Neural cell (in vitro differentiated cells): ENCODE measurements around the gene MICAL2. TPM values are rescaled to one million over a fixed set of nuclear protein-coding genes. Genes with fewer than 3 reads are reported as not detected.

Experiments used
- H2AFZ ChIP-seq: fragments of 200-600, 300-800 bp; sonication (generic), shearing (Covaris generic); 2 replicates; pipeline ENCODE4 v1.6.0; 2014; ENCODE audit warnings: low read depth, mild to moderate bottlenecking, antibody characterized with exemption, low read length, moderate library complexity
- H3F3A ChIP-seq: fragments of 200-600 bp; shearing (Covaris generic); 2 replicates; pipeline ENCODE4 v1.6.1; 2016; ENCODE audit warnings: mild to moderate bottlenecking, moderate library complexity, mixed read lengths, antibody characterized with exemption, low read length; ENCODE audit not compliant: insufficient read depth, poor library complexity, severe bottlenecking
- H3K27ac ChIP-seq: fragments of 200-600, 300-800 bp; sonication (generic), shearing (Covaris generic); 2 replicates; pipeline ENCODE4 v1.5.1; 2014; ENCODE audit warnings: mild to moderate bottlenecking, low read length, moderate library complexity
- H3K27me3 ChIP-seq: fragments of 300-800, 200-600 bp; sonication (generic), shearing (Covaris generic); 2 replicates; pipeline ENCODE4 v1.6.0; 2014; ENCODE audit warnings: mild to moderate bottlenecking, low read depth, low read length, moderate library complexity; ENCODE audit not compliant: insufficient read depth
- H3K36me3 ChIP-seq: fragments of 300-800, 200-600 bp; sonication (generic), shearing (Covaris generic); 2 replicates; pipeline ENCODE4 v1.5.1; 2014; ENCODE audit warnings: mild to moderate bottlenecking, antibody characterized with exemption, low read length, moderate library complexity; ENCODE audit not compliant: insufficient read depth
- H3K4me2 ChIP-seq: fragments of 300-800, 200-600 bp; sonication (generic), shearing (Covaris generic); 2 replicates; pipeline ENCODE4 v1.6.0; 2014; ENCODE audit warnings: mild to moderate bottlenecking, low read length
- H3K4me3 ChIP-seq: fragments of 300-800, 200-600 bp; sonication (generic), shearing (Covaris generic); 2 replicates; pipeline ENCODE4 v1.5.1; 2014; ENCODE audit warnings: mild to moderate bottlenecking, low read length, moderate library complexity
- H3K79me2 ChIP-seq: fragments of 200-600 bp; shearing (Covaris generic); replicated peaks from 2 replicates; pipeline ENCODE4 v1.6.0; 2014; ENCODE audit warnings: mild to moderate bottlenecking, low read length, moderate library complexity; ENCODE audit not compliant: insufficient read depth
- H3K9ac ChIP-seq: fragments of 300-800, 200-600 bp; sonication (generic), shearing (Covaris generic); 2 replicates; pipeline ENCODE4 v1.6.1; 2016; ENCODE audit warnings: mild to moderate bottlenecking, low read length, mixed read lengths
- H3K9me2 ChIP-seq: fragments of 200-600 bp; shearing (Covaris generic); 2 replicates; pipeline ENCODE4 v1.6.1; 2016; ENCODE audit warnings: mild to moderate bottlenecking, low read length, mixed read lengths; ENCODE audit not compliant: insufficient read depth
- H3K9me3 ChIP-seq: fragments of 200-600, 300-800 bp; sonication (generic), shearing (Covaris generic); 2 replicates; pipeline ENCODE4 v1.6.1; 2016; ENCODE audit warnings: mild to moderate bottlenecking, mixed run types, low read length, moderate library complexity, mixed read lengths
- H4K20me1 ChIP-seq: fragments of 200-600 bp; shearing (Covaris generic); 2 replicates; pipeline ENCODE4 v1.6.1; 2016; ENCODE audit warnings: mild to moderate bottlenecking, mixed run types; ENCODE audit not compliant: insufficient read depth
- CTCF ChIP-seq: fragments of 450-650 bp; IDR thresholded peaks from 2 replicates; pipeline ENCODE4 v1.5.1; 2014; ENCODE audit warnings: antibody characterized with exemption, mild to moderate bottlenecking, moderate library complexity; ENCODE audit not compliant: poor library complexity, severe bottlenecking
- EP300 ChIP-seq: fragments of 450-650 bp; conservative IDR thresholded peaks from 2 replicates; pipeline ENCODE4 v1.6.1; 2014; ENCODE audit warnings: antibody characterized with exemption, mild to moderate bottlenecking, moderate library complexity; ENCODE audit not compliant: poor library complexity, severe bottlenecking
- EZH2 ChIP-seq: fragments of 200-600, 300-800 bp; shearing (Covaris generic), sonication (generic); IDR thresholded peaks from 2 replicates; pipeline ENCODE4 v1.6.1; 2014; ENCODE audit warnings: antibody characterized with exemption, low read length, borderline replicate concordance, mild to moderate bottlenecking; ENCODE audit not compliant: insufficient read depth, poor library complexity, severe bottlenecking
- MXI1 ChIP-seq: fragments of 450-650 bp; conservative IDR thresholded peaks from 2 replicates; pipeline ENCODE4 v1.6.1; 2014; ENCODE audit warnings: antibody characterized with exemption, mild to moderate bottlenecking; ENCODE audit not compliant: poor library complexity, severe bottlenecking
- POLR2AphosphoS5 ChIP-seq: IDR thresholded peaks from 2 replicates; pipeline ENCODE4 v1.6.1; 2012
- RAD21 ChIP-seq: fragments of 450-650 bp; conservative IDR thresholded peaks from 2 replicates; pipeline ENCODE4 v1.6.1; 2014; ENCODE audit warnings: antibody characterized with exemption, mild to moderate bottlenecking, moderate library complexity
- REST ChIP-seq: IDR thresholded peaks from 2 replicates; pipeline ENCODE4 v1.6.1; 2012; ENCODE audit warnings: borderline replicate concordance
- SMC3 ChIP-seq: fragments of 450-650 bp; conservative IDR thresholded peaks from 2 replicates; pipeline ENCODE4 v1.6.1; 2014; ENCODE audit warnings: antibody characterized with exemption, mild to moderate bottlenecking, moderate library complexity; ENCODE audit not compliant: poor library complexity
- TAF1 ChIP-seq: IDR thresholded peaks from 2 replicates; pipeline ENCODE4 v1.6.1; 2012; ENCODE audit warnings: low read depth
- polyA plus RNA-seq: library from polyadenylated mRNA; depleted of rRNA; stranded (reverse); fragments of >200 nt; gene quantifications from 2 replicates; pipeline ENCODE4 v1.2.3, GENCODE V29; 2014

The MICAL2 gene
- polyA plus RNA-seq, 1 donor from 2014 or later = 2.2 TPM

GRCh38 chr11:12185914-12186313, 75.5 kb downstream of the MICAL2 start:
- no peak overlapping the region for H3K27ac ChIP-seq
- H2AFZ ChIP-seq = no peak overlapping the region

GRCh38 chr11:12186701-12187100, 76.3 kb downstream of the MICAL2 start:
- H3K9me2 ChIP-seq = no peaks in the 10 kb centered on the region
- no peak for TF ChIP-seq POLR2AphosphoS5
- no peak for TF ChIP-seq EP300
- no peak for TF ChIP-seq CTCF
- TF ChIP-seq EZH2 = no peak
- TF ChIP-seq SMC3 = no peak
- no peak for TF ChIP-seq RAD21
- TF ChIP-seq MXI1 = no peak

More at GRCh38 chr11:12185914-12186313, 75.5 kb downstream of the MICAL2 start:
- no peaks in the 10 kb centered on the region for H4K20me1 ChIP-seq
- H3F3A ChIP-seq = no peaks in the 10 kb centered on the region
- H3K27me3 ChIP-seq = no peaks in the 10 kb centered on the region
- H3K9me2 ChIP-seq = no peaks in the 10 kb centered on the region
- H3K79me2 ChIP-seq = no peaks in the 10 kb centered on the region
- H3K9ac ChIP-seq = no peak overlapping the region
- H3K4me2 ChIP-seq = no peak overlapping the region
- H3K4me3 ChIP-seq = no peak overlapping the region
- TF ChIP-seq SMC3 = no peak
- no peak for TF ChIP-seq POLR2AphosphoS5
- no peak for TF ChIP-seq TAF1
- TF ChIP-seq REST = no peak
- no peak for TF ChIP-seq RAD21
- TF ChIP-seq CTCF = no peak
- no peak for TF ChIP-seq EZH2
- TF ChIP-seq MXI1 = no peak
- no peak for TF ChIP-seq EP300
- no peaks in the 10 kb centered on the region for H3K9me3 ChIP-seq
- no peaks in the 10 kb centered on the region for H3K36me3 ChIP-seq

More at GRCh38 chr11:12186701-12187100, 76.3 kb downstream of the MICAL2 start:
- Histone ChIP-seq H4K20me1 (no peaks in the 10 kb centered on the region), H3F3A (no peaks in the 10 kb centered on the region), H2AFZ (no peak overlapping the region), H3K36me3 (no peaks in the 10 kb centered on the region), H3K27me3 (no peaks in the 10 kb centered on the region), H3K79me2 (no peaks in the 10 kb centered on the region), H3K4me3 (no peak overlapping the region), H3K27ac (no peak overlapping the region), H3K9me3 (no peaks in the 10 kb centered on the region), H3K4me2 (no peak overlapping the region), H3K9ac (no peak overlapping the region)
